Neural progenitor cell (in vitro differentiated cells): ENCODE measurements around the gene KCNK17. TPM values are rescaled to one million over a fixed set of nuclear protein-coding genes. Genes with fewer than 3 reads are reported as not detected.

Experiments used
- DNase-seq: peaks from one replicate; pipeline ENCODE4 v3.0.0-alpha.2; 2016; ENCODE audit warnings: low spot score
- H2AFZ ChIP-seq: fragments of 200-600 bp; sonication (generic); replicated peaks from 2 replicates; pipeline ENCODE4 v1.6.1; 2016; ENCODE audit warnings: antibody characterized with exemption
- H3F3A ChIP-seq: fragments of 200-600 bp; sonication (generic); 2 replicates; pipeline ENCODE4 v1.6.1; 2016; ENCODE audit warnings: antibody characterized with exemption, low read depth
- H3K27ac ChIP-seq: fragments of 200-600 bp; sonication (generic); 2 replicates; pipeline ENCODE4 v1.5.1; 2016; ENCODE audit warnings: mild to moderate bottlenecking
- H3K27me3 ChIP-seq: fragments of 200-600 bp; sonication (generic); 2 replicates; pipeline ENCODE4 v1.6.1; 2016; ENCODE audit warnings: mild to moderate bottlenecking, moderate library complexity
- H3K36me3 ChIP-seq: fragments of 200-600 bp; sonication (generic); 2 replicates; pipeline ENCODE4 v1.5.1; 2016
- H3K4me1 ChIP-seq: fragments of 200-600 bp; sonication (generic); 2 replicates; pipeline ENCODE4 v1.6.1; 2016; ENCODE audit warnings: mixed run types
- H3K4me2 ChIP-seq: fragments of 200-600 bp; sonication (generic); 2 replicates; pipeline ENCODE4 v1.6.1; 2016
- H3K4me3 ChIP-seq: fragments of 200-600 bp; sonication (generic); 2 replicates; pipeline ENCODE4 v1.5.1; 2016
- H3K79me2 ChIP-seq: fragments of 200-600 bp; sonication (generic); 2 replicates; pipeline ENCODE4 v1.6.1; 2016; ENCODE audit warnings: low read depth
- H3K9ac ChIP-seq: fragments of 200-600 bp; sonication (generic); 2 replicates; pipeline ENCODE4 v1.6.1; 2016
- H3K9me3 ChIP-seq: fragments of 200-600 bp; sonication (generic); 2 replicates; pipeline ENCODE4 v1.5.1; 2016; ENCODE audit warnings: low read depth
- H4K20me1 ChIP-seq: fragments of 200-600 bp; sonication (generic); 2 replicates; pipeline ENCODE4 v1.6.1; 2016; ENCODE audit warnings: low read depth
- H3K27ac Mint-ChIP-seq: 3 replicates; pipeline ENCODE4 v1.8.0; 2021; ENCODE audit warnings: mixed read lengths
- H3K27me3 Mint-ChIP-seq: 2 replicates; pipeline ENCODE4 v1.8.0; 2022; ENCODE audit warnings: low read depth, mild to moderate bottlenecking, inconsistent platforms, moderate library complexity, mixed read lengths; ENCODE audit not compliant: insufficient read depth
- H3K36me3 Mint-ChIP-seq: 3 replicates; pipeline ENCODE4 v1.8.0; 2021; ENCODE audit warnings: mixed read lengths
- H3K4me1 Mint-ChIP-seq: 3 replicates; pipeline ENCODE4 v1.8.0; 2021; ENCODE audit warnings: mixed read lengths
- H3K4me3 Mint-ChIP-seq: 3 replicates; pipeline ENCODE4 v1.8.0; 2021; ENCODE audit warnings: mild to moderate bottlenecking, moderate library complexity, mixed read lengths
- H3K9me3 Mint-ChIP-seq: 3 replicates; pipeline ENCODE4 v1.8.0; 2020; ENCODE audit warnings: mixed read lengths
- EZH2 ChIP-seq: fragments of 200-600 bp; sonication (generic); IDR thresholded peaks from 2 replicates; pipeline ENCODE4 v1.6.1; 2017; ENCODE audit warnings: antibody characterized with exemption, mild to moderate bottlenecking, moderate library complexity
- EZH2phosphoT487 ChIP-seq: fragments of 200-600 bp; sonication (generic); IDR thresholded peaks from 2 replicates; pipeline ENCODE4 v1.6.1; 2017; ENCODE audit warnings: antibody characterized with exemption
- total RNA-seq: library from RNA; depleted of rRNA; stranded (reverse); fragments of >200 nt; gene quantifications from 2 replicates; pipeline ENCODE4 v1.2.3, GENCODE V29; 2015; ENCODE audit warnings: low replicate concordance
- TF ChIP-seq, protein P1 (sequence below): fragments of 200-600 bp; sonication (generic); IDR thresholded peaks from 2 replicates; pipeline ENCODE4 v1.5.1; 2017; ENCODE audit warnings: antibody characterized with exemption, mild to moderate bottlenecking

The KCNK17 gene, protein sequence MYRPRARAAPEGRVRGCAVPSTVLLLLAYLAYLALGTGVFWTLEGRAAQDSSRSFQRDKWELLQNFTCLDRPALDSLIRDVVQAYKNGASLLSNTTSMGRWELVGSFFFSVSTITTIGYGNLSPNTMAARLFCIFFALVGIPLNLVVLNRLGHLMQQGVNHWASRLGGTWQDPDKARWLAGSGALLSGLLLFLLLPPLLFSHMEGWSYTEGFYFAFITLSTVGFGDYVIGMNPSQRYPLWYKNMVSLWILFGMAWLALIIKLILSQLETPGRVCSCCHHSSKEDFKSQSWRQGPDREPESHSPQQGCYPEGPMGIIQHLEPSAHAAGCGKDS
- 0.87 TPM in 1 of 2 replicates, not detected in the other for total RNA-seq

DNA sequence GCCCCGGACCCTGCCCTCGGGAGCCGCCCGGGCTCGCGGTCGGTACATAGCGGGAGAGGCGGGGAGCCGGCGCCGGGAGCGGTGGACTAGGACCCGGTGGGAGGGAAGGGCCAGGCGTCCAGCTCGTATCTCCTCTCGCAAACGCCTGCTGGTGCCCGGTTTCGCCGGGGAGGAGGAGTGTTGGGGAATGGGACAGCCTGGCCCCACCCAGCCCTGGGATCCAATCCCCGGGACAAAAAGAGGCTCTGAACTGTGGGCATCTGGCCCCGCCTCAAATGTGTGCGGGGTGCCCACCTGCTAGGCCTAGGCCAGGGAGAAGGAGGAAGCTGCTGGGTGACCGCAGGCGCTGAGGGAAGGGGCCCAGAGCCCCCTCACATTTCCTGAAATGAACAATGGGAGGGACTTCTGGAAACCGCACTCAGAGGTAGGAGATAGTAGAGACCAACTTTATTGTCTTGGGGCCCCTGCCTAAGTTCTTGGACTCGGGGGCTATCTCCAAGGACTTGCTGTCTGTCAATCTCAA, at the start of gene KCNK17:
Gene KCNK17 (minus strand): TSS at position 147 of the 523 bp plus-strand sequence. CDS start 99 bp downstream, at position 48.
- DNase-seq, result peak; percentile 49
- Mint-ChIP-seq H3K36me3 (no peaks in the 10 kb centered on the region), H3K4me3 (peak within 1 kb of the TSS; percentile 46), H3K27me3 (peaks cover 62% of the 10 kb centered on the region), H3K27ac (no peak within 1 kb of the TSS), H3K4me1 (no peaks in the 10 kb centered on the region), H3K9me3 (peaks cover 4% of the 10 kb centered on the region)
- H3K79me2 ChIP-seq, result no peaks in the 10 kb centered on the region
- peaks cover 3% of the 10 kb centered on the region for H3K4me1 ChIP-seq
- H3K36me3 ChIP-seq, result no peaks in the 10 kb centered on the region
- peak within 1 kb of the TSS; percentile 95 for H3K4me2 ChIP-seq
- peak within 1 kb of the TSS; percentile 61 for H3K4me3 ChIP-seq
- peaks cover 77% of the 10 kb centered on the region for H3K27me3 ChIP-seq
- no peaks in the 10 kb centered on the region for H3K9me3 ChIP-seq
- peak within 1 kb of the TSS; percentile 93 for H2AFZ ChIP-seq
- no peaks in the 10 kb centered on the region for H3F3A ChIP-seq
- peaks cover 5% of the 10 kb centered on the region for H4K20me1 ChIP-seq
- H3K9ac ChIP-seq, result no peak within 1 kb of the TSS
- TF ChIP-seq EZH2, result peak; percentile 63
- TF ChIP-seq, protein P1, sequence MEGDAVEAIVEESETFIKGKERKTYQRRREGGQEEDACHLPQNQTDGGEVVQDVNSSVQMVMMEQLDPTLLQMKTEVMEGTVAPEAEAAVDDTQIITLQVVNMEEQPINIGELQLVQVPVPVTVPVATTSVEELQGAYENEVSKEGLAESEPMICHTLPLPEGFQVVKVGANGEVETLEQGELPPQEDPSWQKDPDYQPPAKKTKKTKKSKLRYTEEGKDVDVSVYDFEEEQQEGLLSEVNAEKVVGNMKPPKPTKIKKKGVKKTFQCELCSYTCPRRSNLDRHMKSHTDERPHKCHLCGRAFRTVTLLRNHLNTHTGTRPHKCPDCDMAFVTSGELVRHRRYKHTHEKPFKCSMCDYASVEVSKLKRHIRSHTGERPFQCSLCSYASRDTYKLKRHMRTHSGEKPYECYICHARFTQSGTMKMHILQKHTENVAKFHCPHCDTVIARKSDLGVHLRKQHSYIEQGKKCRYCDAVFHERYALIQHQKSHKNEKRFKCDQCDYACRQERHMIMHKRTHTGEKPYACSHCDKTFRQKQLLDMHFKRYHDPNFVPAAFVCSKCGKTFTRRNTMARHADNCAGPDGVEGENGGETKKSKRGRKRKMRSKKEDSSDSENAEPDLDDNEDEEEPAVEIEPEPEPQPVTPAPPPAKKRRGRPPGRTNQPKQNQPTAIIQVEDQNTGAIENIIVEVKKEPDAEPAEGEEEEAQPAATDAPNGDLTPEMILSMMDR, result no peak
- no peak within 1 kb of the TSS for H3K27ac ChIP-seq

DNA sequence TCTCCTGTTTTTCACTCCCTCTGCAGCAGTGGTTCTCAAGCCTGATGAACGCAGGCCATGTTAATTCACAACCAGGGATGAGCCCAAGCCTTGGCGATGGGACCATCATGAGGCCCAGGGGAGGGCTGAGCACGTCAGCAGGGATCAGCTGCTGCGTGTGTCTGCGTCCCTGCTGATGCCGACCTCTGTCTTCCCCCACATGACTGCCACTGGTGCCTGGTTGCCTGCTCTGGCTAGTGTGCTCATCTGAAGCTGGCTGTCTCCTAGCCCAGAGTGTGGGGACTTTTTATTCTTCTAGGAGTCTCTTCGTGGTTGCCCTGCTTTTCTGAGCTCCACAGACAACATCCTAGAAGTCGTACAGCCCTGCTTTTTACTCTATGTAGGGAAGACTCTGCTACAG, 49.1 kb upstream of the KCNK17 start:
- no peak overlapping the region for H3K27ac ChIP-seq
- Mint-ChIP-seq H3K4me3 (no peak overlapping the region), H3K36me3 (no peaks in the 10 kb centered on the region), H3K27me3 (peaks cover 7% of the 10 kb centered on the region), H3K4me1 (peaks cover 30% of the 10 kb centered on the region), H3K27ac (no peak overlapping the region), H3K9me3 (no peaks in the 10 kb centered on the region)
- H3K27me3 ChIP-seq, result no peaks in the 10 kb centered on the region
- H3K79me2 ChIP-seq, result no peaks in the 10 kb centered on the region
- no peaks in the 10 kb centered on the region for H3K9me3 ChIP-seq
- peaks cover 7% of the 10 kb centered on the region for H3K4me1 ChIP-seq
- peaks cover 4% of the 10 kb centered on the region for H4K20me1 ChIP-seq
- H3K4me3 ChIP-seq, result no peak overlapping the region
- H3F3A ChIP-seq, result peaks cover 8% of the 10 kb centered on the region
- no peak overlapping the region for H3K4me2 ChIP-seq
- no peak for DNase-seq
- TF ChIP-seq, protein P1, result no peak
- no peak for TF ChIP-seq EZH2
- TF ChIP-seq EZH2phosphoT487, result no peak
- no peaks in the 10 kb centered on the region for H3K36me3 ChIP-seq
- H2AFZ ChIP-seq, result no peak overlapping the region
- H3K9ac ChIP-seq, result no peak overlapping the region

DNA sequence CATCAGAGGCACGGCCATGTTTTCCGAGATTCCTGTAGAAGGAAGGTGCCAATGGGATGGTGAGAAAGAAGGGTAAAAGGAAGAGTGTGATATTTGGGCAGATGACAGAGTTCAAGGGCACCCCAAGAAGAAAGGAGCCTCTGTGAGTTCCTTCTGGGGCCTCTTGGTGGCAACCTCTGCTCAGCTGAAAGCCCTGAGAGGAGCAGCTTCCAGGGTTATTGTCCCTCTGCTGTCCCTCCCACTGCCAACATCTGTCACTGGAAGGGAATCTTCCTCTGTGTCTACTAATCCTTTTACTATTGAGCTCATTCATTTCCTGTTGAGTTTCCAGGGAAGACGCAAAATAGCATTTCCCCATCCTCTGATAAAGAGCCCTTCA, 48.3 kb upstream of the KCNK17 start:
- Histone ChIP-seq H3K4me2 (peak overlapping the region; percentile 27), H3F3A (peaks cover 8% of the 10 kb centered on the region), H4K20me1 (peaks cover 4% of the 10 kb centered on the region), H3K9me3 (no peaks in the 10 kb centered on the region), H3K4me1 (peaks cover 5% of the 10 kb centered on the region), H3K9ac (no peak overlapping the region), H3K27ac (no peak overlapping the region), H3K79me2 (no peaks in the 10 kb centered on the region), H2AFZ (no peak overlapping the region), H3K36me3 (no peaks in the 10 kb centered on the region), H3K27me3 (no peaks in the 10 kb centered on the region), H3K4me3 (no peak overlapping the region)
- TF ChIP-seq, protein P1, result peak; percentile 8
- TF ChIP-seq EZH2phosphoT487, result no peak
- Mint-ChIP-seq H3K36me3 (no peaks in the 10 kb centered on the region), H3K4me3 (no peak overlapping the region), H3K4me1 (peaks cover 28% of the 10 kb centered on the region), H3K27me3 (peaks cover 7% of the 10 kb centered on the region), H3K27ac (no peak overlapping the region), H3K9me3 (no peaks in the 10 kb centered on the region)
- DNase-seq, result peak; percentile 73
